Measurements from ENCODE around the gene ANKRD29. TPM values are rescaled to one million over a fixed set of nuclear protein-coding genes. Genes with fewer than 3 reads are reported as not detected.

Gene ANKRD29
- polyA plus RNA-seq, 3 donors from 2014 or later = 0.59 TPM; not detected in 2

- Mint-ChIP-seq H3K27ac (no peak overlapping the region), H3K36me3 (no peaks in the 10 kb centered on the region), H3K27me3 (ENCODE audit: low read depth in 3 of 3) (peaks cover 0 to 5% (median 0%) of the 10 kb centered on the region in 3 donors), H3K9me3 (no peaks in the 10 kb centered on the region), H3K4me1 (no peaks in the 10 kb centered on the region), H3K4me3 (no peak overlapping the region)
- no peak for DNase-seq
Observed at GRCh38 chr18:23609390-23610023, 53.2 kb downstream of the ANKRD29 start.

DNA sequence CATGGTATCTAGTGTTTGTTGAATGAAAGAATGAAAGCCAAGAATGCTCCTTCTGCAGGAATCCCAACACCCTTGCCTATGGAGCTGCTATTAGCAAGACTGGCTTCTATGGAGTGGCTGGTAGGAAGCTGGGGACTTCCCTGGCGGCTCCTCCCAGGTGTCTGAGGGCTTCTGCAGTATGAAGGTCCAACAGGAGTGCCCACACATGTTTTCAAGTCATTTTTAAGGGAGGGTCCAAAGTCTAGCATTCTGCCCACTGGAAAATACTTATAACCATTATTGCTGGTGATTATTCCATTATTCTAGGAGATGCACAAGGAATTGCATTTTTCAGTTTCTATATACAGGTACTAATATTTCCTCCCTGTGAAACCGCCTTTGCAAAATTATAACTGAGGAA, 54.5 kb downstream of the ANKRD29 start:
- no peak overlapping the region for H3K27ac Mint-ChIP-seq
- no peaks in the 10 kb centered on the region for H3K4me1 Mint-ChIP-seq
- DNase-seq = no peak
- H3K27me3 Mint-ChIP-seq (ENCODE audit: low read depth in 3 of 3) = peaks cover 0 to 9% (median 0%) of the 10 kb centered on the region in 3 donors
- no peak overlapping the region for H3K4me3 Mint-ChIP-seq
- H3K9me3 Mint-ChIP-seq = no peaks in the 10 kb centered on the region
- no peaks in the 10 kb centered on the region for H3K36me3 Mint-ChIP-seq

GRCh38 chr18:23605941-23606340, 56.8 kb downstream of the ANKRD29 start:
- H3K9me3 Mint-ChIP-seq = no peaks in the 10 kb centered on the region

GRCh38 chr18:23599809-23600208, 62.9 kb downstream of the ANKRD29 start:
- H3K27ac Mint-ChIP-seq = no peak overlapping the region
- DNase-seq = no peak
- no peak overlapping the region for H3K4me3 Mint-ChIP-seq
- peaks cover 0 to 7% (median 4%) of the 10 kb centered on the region in 3 donors for H3K27me3 Mint-ChIP-seq (ENCODE audit: low read depth in 3 of 3)
- no peaks in the 10 kb centered on the region for H3K4me1 Mint-ChIP-seq
- H3K9me3 Mint-ChIP-seq = no peaks in the 10 kb centered on the region
- H3K36me3 Mint-ChIP-seq = no peaks in the 10 kb centered on the region

More at GRCh38 chr18:23605941-23606340, 56.8 kb downstream of the ANKRD29 start:
- Mint-ChIP-seq H3K36me3 (no peaks in the 10 kb centered on the region), H3K4me3 (no peak overlapping the region), H3K27me3 (ENCODE audit: low read depth in 3 of 3) (peaks cover 0 to 9% (median 2%) of the 10 kb centered on the region in 3 donors), H3K4me1 (no peaks in the 10 kb centered on the region), H3K27ac (no peak overlapping the region)
- DNase-seq = no peak

DNA sequence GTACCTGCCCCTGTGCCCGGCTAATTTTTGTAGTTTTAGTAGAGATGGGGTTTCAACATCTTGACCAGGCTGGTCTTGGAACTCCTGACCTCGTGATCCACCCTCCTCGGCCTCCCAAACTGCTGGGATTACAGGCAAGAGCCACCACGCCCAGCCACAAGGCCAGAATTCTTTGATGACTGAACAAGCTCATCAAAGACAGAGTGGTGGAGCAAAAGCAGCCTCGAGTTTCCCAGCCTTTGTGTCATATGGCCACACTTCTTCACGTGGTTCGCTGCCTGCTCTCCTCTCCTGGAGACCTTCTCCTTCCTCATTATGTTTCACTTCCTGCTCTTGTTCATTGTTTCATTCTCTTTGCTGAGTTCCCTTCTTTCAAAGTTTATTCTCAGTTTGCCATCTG, 66.5 kb downstream of the ANKRD29 start:
- Mint-ChIP-seq H3K27me3 (ENCODE audit: low read depth in 3 of 3) (peaks cover 3 to 4% (median 4%) of the 10 kb centered on the region in 3 donors), H3K4me3 (no peak overlapping the region), H3K36me3 (no peaks in the 10 kb centered on the region), H3K4me1 (no peaks in the 10 kb centered on the region), H3K27ac (no peak overlapping the region), H3K9me3 (no peaks in the 10 kb centered on the region)
- no peak for DNase-seq

GRCh38 chr18:23595591-23595990, 67.1 kb downstream of the ANKRD29 start:
- no peak for DNase-seq
- no peaks in the 10 kb centered on the region for H3K9me3 Mint-ChIP-seq
- H3K36me3 Mint-ChIP-seq = no peaks in the 10 kb centered on the region
- H3K27me3 Mint-ChIP-seq (ENCODE audit: low read depth in 3 of 3) = peaks cover 2 to 4% (median 3%) of the 10 kb centered on the region in 3 donors
- no peak overlapping the region for H3K27ac Mint-ChIP-seq
- H3K4me1 Mint-ChIP-seq = no peaks in the 10 kb centered on the region
- H3K4me3 Mint-ChIP-seq = no peak overlapping the region

DNA sequence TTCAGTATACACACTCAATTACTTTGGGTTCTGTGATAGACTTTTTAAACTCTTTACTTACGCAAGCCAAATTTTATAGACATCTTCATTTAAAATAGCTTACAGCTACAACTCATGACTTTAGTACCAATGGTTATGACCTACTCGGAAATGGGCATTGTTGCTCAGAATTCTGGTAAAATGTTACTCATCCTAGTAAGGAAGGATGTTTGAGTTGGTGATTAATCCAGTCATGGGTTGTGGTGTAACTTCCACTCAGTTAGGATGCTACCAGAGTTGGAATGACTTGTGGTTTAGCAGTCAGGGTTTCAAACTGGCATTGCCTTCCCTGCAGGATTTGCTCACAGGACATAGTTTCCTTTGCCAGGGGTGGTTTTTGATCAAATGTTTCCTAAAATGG, 69.0 kb downstream of the ANKRD29 start:
- H3K9me3 Mint-ChIP-seq = no peaks in the 10 kb centered on the region
- H3K4me3 Mint-ChIP-seq = no peak overlapping the region
- no peak overlapping the region for H3K27ac Mint-ChIP-seq
- no peaks in the 10 kb centered on the region for H3K36me3 Mint-ChIP-seq
- no peaks in the 10 kb centered on the region for H3K4me1 Mint-ChIP-seq
- no peak for DNase-seq
- peaks cover 3 to 4% (median 3%) of the 10 kb centered on the region in 3 donors for H3K27me3 Mint-ChIP-seq (ENCODE audit: low read depth in 3 of 3)

- Mint-ChIP-seq H3K36me3 (no peaks in the 10 kb centered on the region), H3K27ac (no peak overlapping the region), H3K4me3 (no peak overlapping the region), H3K4me1 (no peaks in the 10 kb centered on the region), H3K9me3 (no peaks in the 10 kb centered on the region), H3K27me3 (ENCODE audit: low read depth in 3 of 3) (peaks cover 3 to 4% (median 3%) of the 10 kb centered on the region in 3 donors)
- no peak for DNase-seq
Observed at GRCh38 chr18:23592911-23593310, 69.8 kb downstream of the ANKRD29 start.

DNA sequence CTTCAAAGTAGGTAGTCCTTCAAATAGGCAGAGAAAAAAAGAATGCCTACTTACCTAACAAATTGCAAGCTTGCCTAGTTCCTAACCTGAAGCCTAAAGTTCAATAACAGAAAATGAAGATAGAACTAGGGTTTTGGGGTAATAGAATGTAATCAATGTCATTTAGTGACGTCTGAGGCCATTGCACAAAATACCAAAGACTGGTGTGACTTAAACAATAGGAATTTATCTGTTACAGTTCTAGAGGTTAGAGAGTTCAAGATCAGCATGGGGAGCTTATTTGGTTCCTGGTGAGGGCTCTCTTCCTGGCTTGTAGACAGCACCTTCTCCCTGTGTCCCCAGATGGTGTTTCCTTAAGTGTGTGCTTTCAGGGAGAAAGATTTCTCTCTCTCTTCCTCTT, 71.7 kb downstream of the ANKRD29 start:
- Mint-ChIP-seq H3K27ac (no peak overlapping the region), H3K4me1 (peaks cover 6 to 7% of the 10 kb centered on the region in 2 donors), H3K27me3 (ENCODE audit: low read depth in 3 of 3) (peaks cover 8 to 14% (median 10%) of the 10 kb centered on the region in 3 donors), H3K36me3 (no peaks in the 10 kb centered on the region), H3K9me3 (no peaks in the 10 kb centered on the region), H3K4me3 (no peak overlapping the region)
- DNase-seq = no peak

GRCh38 chr18:23588836-23589560, 73.7 kb downstream of the ANKRD29 start:
- Mint-ChIP-seq H3K9me3 (no peaks in the 10 kb centered on the region), H3K27ac (no peak overlapping the region), H3K4me3 (peak overlapping the region in 1 of 5 donors; percentile 12), H3K27me3 (ENCODE audit: low read depth in 3 of 3) (peaks cover 8 to 21% (median 19%) of the 10 kb centered on the region in 3 donors), H3K36me3 (peaks cover 4 to 6% (median 4%) of the 10 kb centered on the region in 3 donors), H3K4me1 (peaks cover 22 to 24% of the 10 kb centered on the region in 2 donors)
- no peak for DNase-seq

- peak overlapping the region; percentile 94 to 100 (median 96) for H3K4me3 Mint-ChIP-seq
- no peaks in the 10 kb centered on the region for H3K9me3 Mint-ChIP-seq
- H3K27ac Mint-ChIP-seq = peak overlapping the region; percentile 80 to 98 (median 88)
- H3K36me3 Mint-ChIP-seq = peaks cover 4 to 6% (median 4%) of the 10 kb centered on the region in 3 donors
- H3K4me1 Mint-ChIP-seq = peaks cover 39 to 42% of the 10 kb centered on the region in 2 donors
- peaks cover 7 to 21% (median 19%) of the 10 kb centered on the region in 3 donors for H3K27me3 Mint-ChIP-seq (ENCODE audit: low read depth in 3 of 3)
- DNase-seq = no peak
Observed at GRCh38 chr18:23587220-23587642, 75.5 kb downstream of the ANKRD29 start.

- Mint-ChIP-seq H3K4me3 (peak within 1 kb of the TSS; percentile 94 to 100 (median 96)), H3K27me3 (ENCODE audit: low read depth in 3 of 3) (peaks cover 5 to 21% (median 19%) of the 10 kb centered on the region in 3 donors), H3K9me3 (no peaks in the 10 kb centered on the region), H3K4me1 (peaks cover 46 to 49% of the 10 kb centered on the region in 2 donors), H3K27ac (peak within 1 kb of the TSS; percentile 94 to 98 (median 96)), H3K36me3 (peaks cover 4 to 6% (median 4%) of the 10 kb centered on the region in 3 donors)
- DNase-seq = peak; percentile 94 to 95 (median 95)
Observed at GRCh38 chr18:23586249-23587196, 76.2 kb downstream of the ANKRD29 start, which contains the start of gene NPC1. Gene NPC1, minus strand, starts transcription at chr18:23586506. Its CDS starts 163 bp downstream, at chr18:23586343.

DNA sequence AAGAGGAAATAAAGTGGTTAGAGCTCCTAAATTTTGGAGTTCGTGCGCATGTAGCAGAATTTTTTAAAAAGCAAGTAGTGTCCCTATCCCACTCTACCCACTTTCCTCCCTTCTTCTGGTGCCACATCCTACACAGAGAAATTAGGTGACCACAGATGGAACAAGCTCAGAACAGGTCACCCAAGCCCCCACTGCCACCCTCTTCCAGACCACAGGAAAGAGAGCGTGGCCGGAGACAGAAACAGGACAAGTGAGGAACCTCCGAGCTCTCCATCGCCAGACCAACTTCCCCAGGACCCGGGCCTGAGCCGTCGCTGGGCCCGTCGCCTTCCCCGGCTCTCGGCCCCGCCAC, 76.8 kb downstream of the ANKRD29 start:
- peak overlapping the region; percentile 94 to 100 (median 96) for H3K4me3 Mint-ChIP-seq
- H3K4me1 Mint-ChIP-seq = peaks cover 52 to 55% of the 10 kb centered on the region in 2 donors
- H3K27me3 Mint-ChIP-seq (ENCODE audit: low read depth in 3 of 3) = peaks cover 5 to 21% (median 19%) of the 10 kb centered on the region in 3 donors
- H3K27ac Mint-ChIP-seq = peak overlapping the region; percentile 94 to 98 (median 96)
- no peak for DNase-seq
- H3K9me3 Mint-ChIP-seq = no peaks in the 10 kb centered on the region
- peaks cover 4 to 6% (median 4%) of the 10 kb centered on the region in 3 donors for H3K36me3 Mint-ChIP-seq
